Loucy (cell line): ENCODE results near the gene PDCL3.

ENCODE experiments used
- H2AFZ ChIP-seq: fragments of 200-600 bp; sonication (generic); 2 replicates; pipeline ENCODE4 v1.6.0; 2016; ENCODE audit warnings: antibody characterized with exemption, mild to moderate bottlenecking, low read length, moderate library complexity
- H3F3A ChIP-seq: fragments of 200-600 bp; 2 replicates; pipeline ENCODE4 v1.6.0; 2016; ENCODE audit warnings: antibody characterized with exemption, low read depth, mild to moderate bottlenecking
- H3K27me3 ChIP-seq: fragments of 200-600 bp; sonication (generic); 2 replicates; pipeline ENCODE4 v1.6.1; 2014; ENCODE audit warnings: low read length, mild to moderate bottlenecking; ENCODE audit not compliant: insufficient read depth, poor library complexity, severe bottlenecking
- H3K36me3 ChIP-seq: fragments of 200-600 bp; sonication (generic); 2 replicates; pipeline ENCODE4 v1.6.1; 2016; ENCODE audit warnings: low read length; ENCODE audit not compliant: insufficient read depth
- H3K4me1 ChIP-seq: fragments of 200-600 bp; sonication (generic); 2 replicates; pipeline ENCODE4 v1.5.1; 2014; ENCODE audit warnings: low read length, mild to moderate bottlenecking; ENCODE audit not compliant: insufficient read depth, poor library complexity, severe bottlenecking
- H3K4me2 ChIP-seq: fragments of 200-600 bp; sonication (generic); 2 replicates; pipeline ENCODE4 v1.6.0; 2014; ENCODE audit warnings: antibody characterized with exemption, low read length, low read depth, mild to moderate bottlenecking; ENCODE audit not compliant: poor library complexity, severe bottlenecking
- H3K4me3 ChIP-seq: fragments of 200-600 bp; sonication (generic); 2 replicates; pipeline ENCODE4 v1.5.1; 2014; ENCODE audit warnings: low read length, mild to moderate bottlenecking, mixed read lengths; ENCODE audit not compliant: poor library complexity, severe bottlenecking
- H3K79me2 ChIP-seq: fragments of 200-600 bp; sonication (generic); 2 replicates; pipeline ENCODE4 v1.6.1; 2014; ENCODE audit warnings: low read length; ENCODE audit not compliant: insufficient read depth
- H3K9ac ChIP-seq: fragments of 200-600 bp; sonication (generic); 2 replicates; pipeline ENCODE4 v1.6.0; 2014; ENCODE audit warnings: mild to moderate bottlenecking, low read depth, low read length, moderate library complexity; ENCODE audit not compliant: poor library complexity, severe bottlenecking
- H3K9me2 ChIP-seq: fragments of 200-600 bp; sonication (generic); replicated peaks from 2 replicates; pipeline ENCODE4 v1.6.1; 2016; ENCODE audit warnings: low read depth, low read length, mixed read lengths
- H3K9me3 ChIP-seq: fragments of 200-600 bp; sonication (generic); 2 replicates; pipeline ENCODE4 v1.6.1; 2014; ENCODE audit warnings: mild to moderate bottlenecking, antibody characterized with exemption, low read length, low read depth; ENCODE audit not compliant: insufficient read depth
- H4K20me1 ChIP-seq: fragments of 200-600 bp; sonication (generic); 2 replicates; pipeline ENCODE4 v1.6.0; 2014; ENCODE audit warnings: antibody characterized with exemption, low read length, mild to moderate bottlenecking; ENCODE audit not compliant: insufficient read depth, poor library complexity, severe bottlenecking
- CTCF ChIP-seq: fragments of 200-600 bp; sonication (generic); conservative IDR thresholded peaks from 2 replicates; pipeline ENCODE4 v1.5.1; 2014; ENCODE audit warnings: mild to moderate bottlenecking, antibody characterized with exemption, low read length
- EZH2phosphoT487 ChIP-seq: fragments of 200-600 bp; IDR thresholded peaks from 2 replicates; pipeline ENCODE4 v1.6.1; 2018; ENCODE audit warnings: antibody characterized with exemption, mild to moderate bottlenecking, moderate library complexity, borderline replicate concordance

PDCL3 gene

GRCh38 chr2:100556746-100557145 is 6.0 kb upstream of the PDCL3 start:
- Histone ChIP-seq H3K9me3 (no peaks in the 10 kb centered on the region), H3K9me2 (no peaks in the 10 kb centered on the region), H3K9ac (no peak overlapping the region), H2AFZ (no peak overlapping the region), H3K4me3 (no peak overlapping the region), H3F3A (no peaks in the 10 kb centered on the region), H3K4me2 (no peak overlapping the region), H3K27me3 (no peaks in the 10 kb centered on the region), H3K79me2 (no peaks in the 10 kb centered on the region), H4K20me1 (no peaks in the 10 kb centered on the region), H3K4me1 (peaks cover 3% of the 10 kb centered on the region), H3K36me3 (no peaks in the 10 kb centered on the region)
- no peak for TF ChIP-seq CTCF
- TF ChIP-seq EZH2phosphoT487: no peak

- Histone ChIP-seq H3F3A (no peaks in the 10 kb centered on the region), H3K9me3 (no peaks in the 10 kb centered on the region), H4K20me1 (no peaks in the 10 kb centered on the region), H3K9me2 (no peaks in the 10 kb centered on the region), H3K4me2 (no peak overlapping the region), H3K79me2 (peaks cover 13% of the 10 kb centered on the region), H3K9ac (no peak overlapping the region), H3K36me3 (no peaks in the 10 kb centered on the region), H2AFZ (no peak overlapping the region), H3K4me3 (no peak overlapping the region), H3K27me3 (no peaks in the 10 kb centered on the region), H3K4me1 (peaks cover 18% of the 10 kb centered on the region)
- TF ChIP-seq EZH2phosphoT487 (no peak), CTCF (no peak)
Measured at GRCh38 chr2:100560216-100560830, 2.5 kb upstream of the PDCL3 start.

GRCh38 chr2:100561191-100561590 is 1.6 kb upstream of the PDCL3 start:
- no peaks in the 10 kb centered on the region for H3K27me3 ChIP-seq
- H3K9me3 ChIP-seq: no peaks in the 10 kb centered on the region
- H3K79me2 ChIP-seq: peaks cover 13% of the 10 kb centered on the region
- H3K4me1 ChIP-seq: peaks cover 18% of the 10 kb centered on the region
- no peaks in the 10 kb centered on the region for H3K36me3 ChIP-seq
- no peak for TF ChIP-seq EZH2phosphoT487
- no peak for TF ChIP-seq CTCF
- no peaks in the 10 kb centered on the region for H4K20me1 ChIP-seq
- no peaks in the 10 kb centered on the region for H3F3A ChIP-seq
- H3K4me3 ChIP-seq: no peak overlapping the region
- no peak overlapping the region for H3K9ac ChIP-seq
- no peaks in the 10 kb centered on the region for H3K9me2 ChIP-seq
- no peak overlapping the region for H3K4me2 ChIP-seq
- H2AFZ ChIP-seq: no peak overlapping the region
